GM21526 (cell line): ENCODE data around the gene RHOBTB3.
A peak's percentile ranks its signal among the peaks of the same experiment; 100 is the strongest.
"Not testable (repeated sequence)": the region's sequence is repeated elsewhere in the genome, so short reads cannot be mapped to it uniquely, and the experiment has no call there.

Experiments
- ATAC-seq: cut with Tn5 transposase; IDR thresholded peaks from one replicate; pipeline ENCODE4 v1.9.1; 2021; ENCODE audit warnings: moderate library complexity; ENCODE audit not compliant: unreplicated experiment, low FRiP score

The RHOBTB3 gene

GRCh38 chr5:95797301-95797700 lies 66.2 kb downstream of the RHOBTB3 start:
- ATAC-seq = no peak

GRCh38 chr5:95798048-95798447 lies 66.9 kb downstream of the RHOBTB3 start:
- ATAC-seq = no peak

DNA sequence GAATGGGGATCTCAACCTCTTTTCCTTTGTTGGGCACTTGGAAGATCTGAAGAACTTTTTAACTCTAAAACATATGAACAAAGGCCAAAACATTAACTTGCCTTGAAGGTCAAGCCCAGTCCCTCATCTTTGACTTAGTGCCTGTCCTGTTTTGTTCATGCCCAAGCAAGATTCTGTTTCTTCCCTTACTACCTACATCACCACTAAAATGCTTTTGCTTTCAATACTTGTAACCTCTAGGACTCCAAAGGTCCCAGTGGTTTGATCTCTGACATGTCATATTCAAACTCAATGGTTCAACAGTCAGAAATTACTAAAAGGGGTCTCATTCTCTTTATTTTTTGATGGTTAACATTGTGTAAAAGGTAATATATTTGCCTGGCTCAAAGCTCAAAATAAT lies 67.4 kb downstream of the RHOBTB3 start:
- no peak for ATAC-seq

GRCh38 chr5:95799191-95799835 lies 68.2 kb downstream of the RHOBTB3 start:
- ATAC-seq = no peak

- no peak for ATAC-seq
Measured at GRCh38 chr5:95800553-95800952, 69.4 kb downstream of the RHOBTB3 start.

DNA sequence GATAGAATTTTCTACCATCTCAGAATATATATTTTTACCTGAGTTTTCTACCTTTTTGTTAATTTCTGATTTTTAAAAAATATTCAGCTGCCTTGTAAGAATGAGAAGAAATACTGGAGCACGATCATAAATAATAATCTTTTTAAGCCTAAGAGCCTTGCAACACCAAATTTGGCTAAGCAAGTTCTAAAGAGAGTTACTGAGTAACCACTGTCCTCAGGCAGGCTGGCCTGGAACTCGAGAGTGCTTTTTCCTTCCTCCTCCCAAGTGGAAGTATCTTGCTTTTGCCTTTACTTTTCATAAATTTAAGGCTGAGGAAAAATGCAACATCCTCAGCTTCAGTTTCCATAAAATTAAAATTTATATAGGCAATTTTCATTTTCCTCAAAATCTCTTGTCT lies 70.4 kb downstream of the RHOBTB3 start:
- no peak for ATAC-seq

DNA sequence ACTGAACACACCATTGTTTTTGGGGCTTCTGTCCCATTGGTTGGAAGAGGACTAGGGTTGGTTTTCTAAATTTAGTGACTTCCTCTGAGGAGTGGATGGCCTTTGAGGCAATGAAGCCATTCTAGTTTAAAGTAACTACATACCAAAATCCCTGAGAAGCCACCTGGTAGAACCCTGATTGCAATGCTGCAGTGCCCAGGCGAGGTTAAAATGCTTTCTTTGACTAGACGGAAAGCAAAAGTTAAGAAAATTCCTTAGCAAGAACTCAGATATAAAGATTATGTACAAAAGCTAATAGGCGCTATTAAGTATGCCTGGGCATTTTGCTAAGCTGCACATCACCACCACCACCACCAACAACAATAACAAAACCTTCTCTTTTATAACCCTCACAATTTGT lies 70.8 kb downstream of the RHOBTB3 start:
- ATAC-seq = no peak

DNA sequence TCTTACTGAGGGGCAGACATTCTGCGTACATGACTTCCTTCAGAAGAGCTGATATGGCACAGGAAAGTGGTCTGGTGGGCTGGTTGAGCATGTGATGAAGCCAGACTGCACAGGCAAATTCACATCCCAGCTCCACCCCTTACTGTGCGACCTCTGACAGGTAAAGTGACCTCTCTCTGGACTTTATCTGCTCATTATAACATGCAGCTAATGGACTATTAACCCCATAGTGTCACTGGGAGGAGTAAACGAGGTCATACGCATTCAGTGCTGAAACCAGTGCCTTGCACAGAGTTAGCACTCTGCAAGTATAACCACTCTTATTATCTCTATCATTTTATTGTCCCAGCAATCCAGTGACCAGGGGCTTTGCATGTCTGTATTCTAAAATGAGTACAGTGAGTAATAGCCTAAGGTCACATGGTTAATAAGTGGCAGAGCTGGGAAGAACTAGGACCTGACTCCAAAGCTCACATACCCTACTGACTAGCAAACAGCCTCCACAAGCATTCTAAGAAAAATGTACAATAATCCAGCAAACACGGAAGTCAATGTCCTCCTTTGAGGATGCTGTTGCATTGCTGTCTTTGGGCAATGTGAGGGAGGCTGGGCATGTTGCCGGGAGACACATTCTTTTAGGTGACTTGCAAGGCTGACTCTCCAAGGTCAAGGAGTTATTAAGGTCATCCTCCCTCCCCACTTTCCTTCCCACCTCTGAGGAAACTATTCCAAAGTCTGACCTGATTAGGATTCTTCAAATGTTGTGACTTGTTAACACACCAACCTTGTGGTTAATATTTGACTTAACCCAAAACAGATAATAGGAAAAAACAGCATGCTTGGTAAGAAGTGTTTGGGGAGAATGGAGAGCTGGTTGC lies 72.4 kb downstream of the RHOBTB3 start:
- no peak for ATAC-seq

DNA sequence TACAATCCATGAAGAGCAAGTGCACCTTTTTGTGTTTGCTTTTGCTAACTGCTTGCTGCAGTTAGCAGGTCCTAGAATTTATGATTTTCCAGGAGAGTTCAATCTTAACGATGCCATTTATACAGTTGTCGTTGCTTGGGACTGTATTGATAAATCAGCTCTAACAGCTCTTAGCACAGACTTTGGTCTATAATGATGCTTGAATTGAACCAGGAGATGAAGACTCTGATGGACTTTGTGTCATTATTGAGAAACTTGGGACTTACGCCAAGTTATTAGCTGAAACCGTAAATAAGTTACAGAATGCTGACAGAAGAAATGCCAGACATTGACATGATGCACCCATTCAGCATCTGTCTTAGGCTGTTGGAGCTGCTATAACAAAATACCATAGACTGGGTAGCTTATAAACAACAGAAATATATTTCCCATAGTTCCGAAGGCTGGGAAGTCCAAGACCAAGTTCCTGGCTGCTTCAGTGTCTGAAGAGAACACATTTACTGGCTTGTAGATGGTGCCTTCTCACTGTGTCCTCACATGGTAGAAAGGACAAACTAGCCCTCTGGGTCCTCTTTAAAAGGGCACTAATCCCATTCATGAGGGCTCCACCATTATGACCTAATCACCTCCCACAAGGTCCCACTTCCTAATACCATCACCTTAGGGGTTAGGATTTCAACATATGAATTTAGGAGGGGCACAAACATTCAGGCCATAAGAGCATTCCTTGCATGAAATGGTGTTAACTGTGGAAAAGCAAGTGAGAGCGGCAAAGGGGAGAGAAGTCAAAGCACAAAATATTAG lies 73.8 kb downstream of the RHOBTB3 start:
- no peak for ATAC-seq

DNA sequence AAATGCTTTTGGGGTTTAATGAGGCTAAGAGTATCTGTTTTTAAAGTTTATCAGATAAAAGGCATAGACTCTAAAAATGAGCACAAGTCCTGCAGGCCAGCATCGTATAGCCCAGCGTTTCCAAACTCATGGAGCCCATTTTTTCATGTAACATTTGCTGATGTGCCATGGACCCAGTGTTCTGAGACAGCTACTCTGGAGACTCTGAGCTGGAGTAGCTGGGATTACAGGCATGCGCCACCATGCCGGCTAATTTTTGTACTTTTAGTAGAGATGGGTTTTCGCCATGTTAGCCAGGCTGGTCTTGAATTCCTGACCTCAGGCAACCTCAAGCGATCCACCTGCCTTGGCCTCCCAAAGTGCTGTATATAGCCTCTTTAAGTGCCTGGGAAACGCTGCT lies 75.6 kb downstream of the RHOBTB3 start:
- ATAC-seq = no peak

- peak; percentile 1 for ATAC-seq
Measured at GRCh38 chr5:95808013-95808685, 77.0 kb downstream of the RHOBTB3 start.

DNA sequence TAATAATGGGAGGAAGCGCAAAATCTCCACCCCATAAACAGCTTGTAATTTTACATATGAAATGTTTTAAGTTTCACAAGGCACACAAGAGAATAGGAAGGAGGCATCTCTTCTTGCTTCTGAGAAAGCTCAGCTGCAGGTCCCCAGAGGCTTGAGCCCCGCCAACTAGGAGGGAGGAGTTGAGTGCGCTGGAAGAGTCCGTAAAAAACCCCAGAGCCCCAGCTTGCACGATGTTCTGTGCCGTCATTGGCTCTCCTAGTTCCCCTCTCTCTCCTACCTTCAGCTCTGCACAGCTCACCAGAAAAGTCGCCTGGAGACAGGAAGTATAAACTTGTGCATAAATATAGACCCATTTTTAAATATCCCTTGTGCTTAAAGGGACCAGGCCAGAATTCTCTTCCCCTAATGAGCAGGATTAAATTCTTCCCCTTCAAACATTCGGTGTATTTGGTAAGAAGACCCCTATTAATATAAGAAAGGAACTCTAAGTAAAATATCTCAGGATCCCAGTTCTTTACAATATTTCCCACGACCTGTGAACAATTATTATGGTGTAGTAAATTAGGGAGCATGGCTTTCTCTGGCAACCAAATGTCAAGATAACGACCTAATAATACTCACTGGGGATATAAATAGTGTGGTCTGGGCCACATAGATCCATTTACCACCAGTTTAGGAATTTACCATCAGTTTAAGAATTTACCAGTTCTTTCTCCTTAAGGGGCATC lies 77.7 kb downstream of the RHOBTB3 start:
- peak; percentile 100 for ATAC-seq

GRCh38 chr5:95809414-95809960 lies 78.4 kb downstream of the RHOBTB3 start:
- ATAC-seq = no peak

DNA sequence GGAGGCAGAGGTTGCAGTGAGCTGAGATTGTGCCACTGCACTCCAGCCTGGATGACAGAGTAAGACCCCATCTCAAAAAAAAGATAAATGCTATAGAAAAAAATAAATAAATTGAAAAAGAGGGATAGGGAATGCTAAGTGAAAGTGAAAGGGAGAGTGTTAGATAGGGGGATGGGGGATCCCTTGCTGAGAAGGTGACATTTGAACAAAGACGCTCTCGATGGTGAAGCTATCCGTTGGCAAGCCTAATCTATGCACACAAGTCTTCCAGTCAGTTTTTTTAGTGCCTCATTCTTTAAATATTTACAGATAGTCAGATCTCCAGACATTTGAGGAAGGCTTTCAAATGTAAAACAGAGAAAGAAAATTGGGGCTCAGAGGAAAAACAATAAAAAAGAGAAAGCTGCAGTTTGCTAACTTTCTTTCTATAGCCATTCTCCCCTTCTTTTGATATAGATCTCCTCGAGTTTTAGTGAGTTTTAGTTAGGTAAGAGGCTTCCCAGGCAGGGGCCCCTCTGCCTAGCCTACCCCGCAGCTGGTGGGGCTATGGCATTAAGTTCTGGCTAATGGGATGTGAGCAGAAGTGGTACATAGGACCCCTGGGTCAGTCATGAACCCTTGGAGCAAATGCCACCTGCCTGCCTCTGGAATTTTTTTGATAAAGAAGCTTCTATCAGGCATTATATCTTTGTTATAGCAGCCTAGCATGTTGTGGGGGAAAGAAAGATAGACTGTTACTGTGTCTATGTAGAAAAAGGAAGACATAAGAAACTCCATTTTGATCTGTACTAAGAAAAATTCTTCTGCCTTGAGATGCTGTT lies 79.4 kb downstream of the RHOBTB3 start:
- ATAC-seq = no peak

- not testable (repeated sequence) for ATAC-seq
Measured at GRCh38 chr5:95811126-95811423, 79.9 kb downstream of the RHOBTB3 start.

- ATAC-seq = not testable (repeated sequence)
Measured at GRCh38 chr5:95811461-95812073, 80.4 kb downstream of the RHOBTB3 start.

- ATAC-seq = no peak
Measured at GRCh38 chr5:95812074-95812471, 80.9 kb downstream of the RHOBTB3 start.

DNA sequence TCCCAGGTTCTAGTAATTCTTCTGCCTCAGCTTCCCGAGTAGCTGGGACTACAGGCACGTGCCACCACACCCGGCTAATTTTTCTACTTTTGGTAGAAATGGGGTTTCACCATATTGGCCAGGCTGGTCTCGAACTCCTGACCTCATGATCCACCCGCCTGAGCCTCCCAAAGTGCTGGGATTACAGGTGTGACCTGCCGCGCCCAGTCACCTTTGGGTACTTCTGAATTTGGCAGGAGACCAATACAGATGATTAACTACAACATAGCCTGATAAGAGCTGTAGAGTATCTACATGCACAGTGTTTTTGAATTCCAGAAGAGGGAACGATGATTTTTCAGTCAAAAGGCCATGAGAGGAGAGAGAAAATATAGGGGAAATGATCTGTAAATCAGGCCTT lies 81.9 kb downstream of the RHOBTB3 start:
- ATAC-seq = not testable (repeated sequence)
